Dermis lymphatic vessel endothelial cell (primary cell): ENCODE results near the gene CD4. TPM values are rescaled to one million over a fixed set of nuclear protein-coding genes. Genes with fewer than 3 reads are reported as not detected.

Source experiments
- total RNA-seq: library from RNA; depleted of rRNA; stranded (reverse); fragments of >200 nt; gene quantifications from 2 replicates; pipeline ENCODE4 v1.2.1, GENCODE V29; 2014

Gene CD4
- not detected in 2 replicates for total RNA-seq

DNA sequence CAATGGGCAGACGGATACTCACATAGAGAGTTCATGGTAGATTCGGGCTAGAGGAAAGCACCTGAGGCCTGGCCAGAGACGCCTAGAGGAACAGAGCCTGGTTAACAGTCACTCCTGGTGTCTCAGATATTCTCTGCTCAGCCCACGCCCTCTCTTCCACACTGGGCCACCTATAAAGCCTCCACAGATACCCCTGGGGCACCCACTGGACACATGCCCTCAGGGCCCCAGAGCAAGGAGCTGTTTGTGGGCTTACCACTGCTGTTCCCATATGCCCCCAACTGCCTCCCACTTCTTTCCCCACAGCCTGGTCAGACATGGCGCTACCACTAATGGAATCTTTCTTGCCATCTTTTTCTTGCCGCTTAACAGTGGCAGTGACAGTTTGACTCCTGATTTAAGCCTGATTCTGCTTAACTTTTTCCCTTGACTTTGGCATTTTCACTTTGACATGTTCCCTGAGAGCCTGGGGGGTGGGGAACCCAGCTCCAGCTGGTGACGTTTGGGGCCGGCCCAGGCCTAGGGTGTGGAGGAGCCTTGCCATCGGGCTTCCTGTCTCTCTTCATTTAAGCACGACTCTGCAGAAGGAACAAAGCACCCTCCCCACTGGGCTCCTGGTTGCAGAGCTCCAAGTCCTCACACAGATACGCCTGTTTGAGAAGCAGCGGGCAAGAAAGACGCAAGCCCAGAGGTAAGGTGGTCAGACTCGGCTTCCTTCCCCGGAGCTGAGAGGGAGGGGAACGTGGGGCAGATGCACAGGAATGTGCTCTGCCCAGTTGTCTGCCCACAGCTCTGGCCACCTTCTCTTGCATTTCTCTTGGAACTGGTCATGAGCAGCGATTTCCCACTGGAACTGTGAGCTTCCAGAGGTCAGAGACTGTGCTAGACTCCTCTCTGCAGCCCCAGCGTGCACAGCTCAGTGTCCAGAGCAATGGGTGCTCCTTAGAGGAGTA lies at the start of gene CD4:
Gene CD4, plus strand, starts transcription at position 557 of the 953 bp plus-strand sequence. CDS start 10,611 bp downstream, outside the sequence.

DNA sequence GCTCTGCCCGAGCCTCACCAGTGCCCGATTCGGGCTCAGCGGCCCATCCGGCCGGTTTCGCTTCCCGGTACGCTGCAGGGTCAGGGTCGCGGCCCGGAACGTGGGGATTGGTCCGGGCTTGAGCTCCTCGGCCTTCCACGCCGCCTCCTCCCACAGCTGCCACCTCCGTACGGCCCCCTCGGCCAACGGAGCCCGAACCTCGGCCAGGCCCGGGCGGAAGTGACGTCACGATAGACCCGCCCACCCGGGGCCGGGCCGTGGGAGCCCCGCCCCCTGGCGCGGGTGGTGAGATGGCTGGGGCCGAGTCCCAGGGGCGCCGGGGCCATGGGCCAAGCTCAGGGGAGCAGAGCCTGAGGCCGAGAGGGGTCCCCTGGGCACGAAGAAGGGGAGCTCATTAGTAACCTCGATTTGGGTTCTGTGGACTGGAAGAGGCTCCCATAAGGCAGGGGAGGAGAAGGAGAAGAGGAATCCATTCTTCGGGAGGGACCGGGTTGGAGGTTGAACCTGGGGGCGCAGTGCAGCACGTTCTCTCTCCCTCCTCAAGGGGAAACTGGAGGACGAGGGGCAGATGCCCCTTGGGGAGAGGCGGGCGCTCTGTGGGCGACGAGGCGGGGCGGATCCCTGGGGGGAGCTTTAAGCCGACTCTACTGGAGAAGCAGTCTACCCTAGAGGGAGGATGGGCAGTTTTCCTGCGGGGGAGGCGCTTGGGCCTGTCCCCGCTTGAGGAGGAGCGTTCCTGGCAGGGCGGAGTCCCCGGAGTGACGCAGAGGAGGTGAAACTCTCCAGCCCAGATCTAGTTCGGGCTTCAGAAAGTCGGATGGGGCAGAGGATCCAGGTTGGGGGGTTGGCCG lies 36.2 kb upstream of the CD4 start, which contains the start of gene MLF2:
Gene MLF2, minus strand, starts transcription at position 221 of the 851 bp plus-strand sequence. CDS start 807 bp downstream, outside the sequence.

DNA sequence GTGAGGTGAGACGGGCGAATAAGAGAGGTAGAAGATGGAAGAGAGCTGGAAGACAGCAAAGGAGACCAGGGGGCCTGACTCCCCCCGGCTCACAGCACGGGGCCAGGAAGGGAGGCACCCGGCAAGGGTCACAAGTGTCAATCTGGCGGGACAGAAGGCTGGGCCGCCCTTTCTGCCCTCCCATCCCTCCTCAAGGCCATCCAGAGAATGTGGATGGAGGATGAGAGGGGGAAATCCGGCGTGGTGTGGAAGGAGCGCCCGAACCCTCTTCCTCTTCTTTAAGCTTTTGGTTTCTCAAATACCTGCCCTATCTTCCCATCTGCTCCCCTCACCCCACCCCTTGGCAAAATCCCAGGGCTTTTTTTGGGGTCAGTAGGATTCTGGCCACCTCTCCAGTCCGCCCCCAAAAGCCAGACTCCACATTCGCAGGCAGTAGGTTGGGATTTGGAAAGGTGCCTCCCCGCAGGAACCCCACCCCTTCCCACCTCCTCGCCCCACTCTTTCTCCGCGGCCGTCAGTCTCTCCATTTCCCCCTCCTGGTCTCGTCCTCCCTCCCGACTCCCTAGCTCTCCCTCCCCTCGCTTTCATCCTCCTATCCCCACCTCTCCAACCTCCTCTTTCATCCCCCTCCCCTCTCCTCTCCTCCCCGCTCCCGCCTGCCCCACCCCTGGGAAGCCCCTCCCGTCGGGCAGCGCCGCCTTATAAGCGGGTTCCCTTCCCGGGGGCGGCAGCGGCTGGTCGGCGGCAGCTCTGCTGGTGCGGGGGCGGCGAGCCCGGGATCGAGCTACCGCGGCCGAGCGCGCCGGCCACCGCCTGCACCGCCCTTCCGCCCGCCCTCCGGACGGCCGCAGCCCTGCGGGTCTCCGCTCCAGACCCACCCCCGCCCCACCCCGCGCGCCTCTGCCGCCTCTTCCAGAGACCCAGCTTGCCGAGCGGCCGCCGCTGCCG lies 23.4 kb upstream of the CD4 start, which contains the start of gene PTMS:
Gene PTMS, plus strand, starts transcription at position 730 of the 948 bp plus-strand sequence. CDS start 343 bp downstream, outside the sequence.

GRCh38 chr12:6772331-6772695 lies 17.0 kb upstream of the CD4 start, which contains the start of gene LAG3:
LAG3 (plus strand) TSS chr12:6772520; CDS start chr12:6772853, 333 bp downstream.

GRCh38 chr12:6821591-6822425 lies 32.5 kb downstream of the CD4 start, which contains the start of gene GPR162:
GPR162 (plus strand) TSS chr12:6821821; CDS start chr12:6823899, 2,078 bp downstream.

DNA sequence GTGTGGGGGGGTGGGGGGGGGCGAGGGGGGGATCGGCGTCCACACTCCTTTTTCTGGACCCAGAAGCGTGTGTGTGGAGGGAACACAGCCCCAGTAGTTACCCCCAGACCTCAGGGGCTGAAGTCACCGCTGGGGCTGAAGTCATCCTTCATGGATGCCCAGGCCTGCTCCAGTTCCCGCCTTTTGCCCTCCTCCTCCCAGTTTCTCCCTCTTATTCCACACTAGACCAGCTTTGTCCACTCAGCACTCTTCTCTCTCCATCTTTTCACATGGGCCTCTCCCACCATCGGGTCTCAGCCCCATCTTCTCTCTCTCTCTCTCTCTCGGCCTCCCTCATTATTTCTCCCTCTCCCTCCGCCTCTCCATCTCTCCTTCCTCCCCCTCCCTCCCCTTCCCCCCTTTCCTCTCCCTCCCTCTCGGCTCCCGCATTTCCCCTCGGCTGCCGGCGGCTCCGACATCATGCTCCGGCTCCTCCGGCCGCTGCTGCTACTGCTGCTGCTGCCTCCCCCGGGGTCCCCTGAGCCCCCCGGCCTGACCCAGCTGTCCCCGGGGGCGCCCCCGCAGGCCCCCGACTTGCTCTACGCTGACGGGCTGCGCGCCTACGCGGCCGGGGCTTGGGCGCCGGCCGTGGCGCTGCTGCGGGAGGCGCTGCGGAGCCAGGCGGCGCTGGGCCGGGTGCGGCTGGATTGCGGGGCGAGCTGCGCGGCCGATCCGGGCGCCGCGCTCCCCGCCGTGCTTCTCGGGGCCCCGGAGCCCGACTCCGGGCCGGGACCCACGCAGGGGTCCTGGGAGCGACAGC lies 38.9 kb downstream of the CD4 start, which contains the start of gene P3H3:
Gene P3H3, plus strand, starts transcription at position 426 of the 799 bp plus-strand sequence. Its CDS starts 34 bp downstream, at position 460.

DNA sequence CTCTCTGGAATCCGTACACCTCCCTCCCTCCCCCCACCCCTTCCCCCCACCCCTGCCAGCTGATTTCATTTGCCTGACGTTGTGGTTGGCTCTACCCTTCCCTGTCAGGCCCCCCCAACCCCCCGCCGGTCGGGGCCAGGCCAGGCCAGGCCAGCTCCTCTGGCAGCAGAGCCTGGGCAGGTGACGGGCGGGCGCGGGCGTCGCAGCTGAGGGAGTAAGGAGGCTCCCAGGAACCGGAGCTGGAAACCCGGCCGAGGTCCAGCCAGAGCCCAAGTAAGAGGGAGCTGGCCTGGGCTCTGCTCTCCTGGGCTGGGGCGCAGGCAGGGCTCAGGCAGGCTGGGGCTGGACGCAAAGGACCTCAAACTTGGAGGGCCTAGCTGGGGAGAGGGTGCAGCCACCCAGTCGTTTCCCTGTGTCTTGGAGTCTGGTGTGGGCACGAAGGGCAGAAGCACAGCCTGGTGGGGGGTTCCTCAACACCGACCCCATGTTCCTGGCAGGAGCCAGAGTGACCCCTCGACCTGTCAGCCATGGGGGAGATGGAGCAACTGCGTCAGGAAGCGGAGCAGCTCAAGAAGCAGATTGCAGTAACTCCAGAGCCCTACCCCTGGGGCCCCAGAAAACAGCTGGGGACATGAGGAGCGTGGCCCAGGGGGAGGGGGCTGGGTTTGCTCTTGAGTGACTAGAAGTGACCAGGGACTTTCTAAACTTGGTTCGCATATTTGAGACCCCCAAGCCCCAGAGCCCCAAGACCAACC lies 51.6 kb downstream of the CD4 start, which contains the start of gene GNB3:
Gene GNB3, plus strand, starts transcription at position 165 of the 755 bp plus-strand sequence. Its CDS starts 363 bp downstream, at position 528.

DNA sequence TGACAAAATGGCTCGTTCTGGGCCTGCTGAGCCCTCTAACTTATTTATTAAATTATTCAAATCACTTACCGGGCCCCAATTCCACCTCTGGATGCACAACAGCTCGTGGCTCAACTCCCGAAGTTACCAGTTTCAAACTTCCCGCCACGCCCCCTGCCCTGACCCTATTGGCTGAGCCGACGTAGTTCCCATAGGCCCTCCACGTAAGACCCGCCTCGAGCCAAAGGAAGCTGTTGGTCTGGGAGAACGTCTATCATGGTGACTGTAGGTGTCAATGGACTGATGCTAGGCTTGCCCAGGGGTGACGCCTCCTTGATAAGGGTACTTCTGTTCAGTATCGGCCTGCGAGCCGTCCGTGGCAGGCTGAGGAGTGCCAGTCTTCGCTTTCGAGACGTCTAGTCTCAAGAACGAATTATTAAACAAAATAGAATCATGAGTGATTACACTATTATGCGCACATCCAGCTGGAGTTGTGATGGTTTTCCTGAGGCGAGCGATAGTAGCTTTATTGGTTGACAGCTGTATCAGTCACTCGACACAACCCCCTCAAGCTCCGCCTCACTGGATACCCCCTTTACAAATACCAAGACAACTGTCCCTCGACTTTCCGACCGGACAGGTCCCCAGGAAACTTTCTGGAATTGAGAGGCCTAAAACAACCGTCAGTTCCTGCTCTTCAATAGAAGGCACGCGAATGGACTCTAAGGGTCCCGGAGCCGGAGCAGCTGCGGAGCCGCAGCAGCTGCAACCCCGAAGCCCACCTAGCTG lies 62.0 kb downstream of the CD4 start, which contains the start of gene CDCA3:
Gene CDCA3, minus strand, starts transcription at position 134 of the 768 bp plus-strand sequence. CDS start 334 bp downstream, outside the sequence.

DNA sequence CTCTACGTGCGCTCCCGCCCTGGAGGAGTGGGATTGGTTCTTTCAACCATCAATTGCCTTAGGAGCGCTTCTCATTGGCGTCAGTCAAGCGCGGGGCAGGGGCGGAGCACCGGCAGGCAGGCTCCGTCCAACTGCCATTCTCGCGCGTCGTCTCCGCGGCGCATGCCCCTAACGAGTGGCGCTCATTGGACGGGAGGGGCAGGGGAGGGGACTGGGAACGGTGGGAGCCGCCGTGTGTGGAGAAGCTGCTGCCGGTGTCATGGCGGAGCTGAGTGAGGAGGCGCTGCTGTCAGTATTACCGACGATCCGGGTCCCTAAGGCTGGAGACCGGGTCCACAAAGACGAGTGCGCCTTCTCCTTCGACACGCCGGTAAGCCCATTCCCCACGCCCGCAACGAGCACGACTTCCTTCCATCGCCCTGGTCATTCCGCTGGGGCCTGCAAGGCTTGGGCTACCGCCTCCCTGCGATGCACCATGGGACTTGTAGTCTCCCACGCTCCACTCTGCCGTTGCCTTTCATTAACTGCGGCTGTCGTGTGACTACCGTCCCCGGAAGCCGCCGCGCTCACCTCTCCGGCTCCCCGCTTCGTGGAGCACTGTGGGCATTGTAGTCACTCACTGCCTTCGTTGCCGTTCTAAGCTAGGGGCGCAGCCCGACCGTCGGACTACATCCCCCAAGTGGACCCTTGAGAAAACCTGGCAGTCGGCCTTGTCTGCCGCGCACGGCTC lies 62.8 kb downstream of the CD4 start, which contains the start of gene USP5:
Gene USP5, plus strand, starts transcription at position 230 of the 730 bp plus-strand sequence. Its CDS starts 30 bp downstream, at position 260.

DNA sequence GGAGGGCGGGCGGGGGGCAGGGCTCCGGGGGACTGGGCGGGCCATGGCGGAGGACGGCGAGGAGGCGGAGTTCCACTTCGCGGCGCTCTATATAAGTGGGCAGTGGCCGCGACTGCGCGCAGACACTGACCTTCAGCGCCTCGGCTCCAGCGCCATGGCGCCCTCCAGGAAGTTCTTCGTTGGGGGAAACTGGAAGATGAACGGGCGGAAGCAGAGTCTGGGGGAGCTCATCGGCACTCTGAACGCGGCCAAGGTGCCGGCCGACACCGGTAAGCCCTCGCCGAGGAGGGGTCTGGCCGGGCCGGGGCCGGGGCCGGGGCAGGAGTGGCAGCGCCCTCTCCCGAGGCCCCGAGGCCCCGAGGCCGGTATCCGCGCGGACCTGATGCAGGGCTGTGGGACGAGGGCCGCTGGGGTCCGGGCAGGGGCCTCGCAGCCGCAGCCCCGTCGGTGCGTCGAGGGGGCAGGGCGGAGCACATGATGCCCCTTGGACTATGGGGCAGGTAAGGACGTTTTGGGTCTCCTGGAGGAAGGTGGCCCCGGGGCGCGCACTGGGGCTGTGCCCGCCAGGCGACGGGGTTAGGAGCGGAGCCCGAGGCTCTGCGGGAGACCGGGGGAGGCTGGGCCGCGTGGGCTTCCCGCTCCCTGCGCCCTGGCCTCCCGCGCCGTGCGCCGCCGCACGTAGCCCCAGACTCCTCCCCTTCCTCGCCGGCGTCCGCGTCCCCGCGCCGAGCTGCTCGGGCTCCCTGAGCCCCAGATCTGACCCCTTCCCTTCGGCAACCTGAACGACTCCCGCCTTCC lies 78.3 kb downstream of the CD4 start, which contains the start of gene TPI1:
Gene TPI1, plus strand, starts transcription at position 119 of the 798 bp plus-strand sequence. Its CDS starts 36 bp downstream, at position 155.

Other genes with a start within 250 kb of the CD4 start
- 9.7 and 11.3 TPM in 2 replicates for gene IFFO1, start 233.5 kb upstream of the CD4 start, total RNA-seq
- gene NOP2, start 221.2 kb upstream of the CD4 start, total RNA-seq, result 8.7 and 13.8 TPM in 2 replicates
- 201 and 235 TPM in 2 replicates for gene CHD4, start 182.1 kb upstream of the CD4 start, total RNA-seq
- under 0.01 TPM in 1 of 2 replicates, not detected in the other for gene LPAR5, start 153.6 kb upstream of the CD4 start, total RNA-seq
- gene ACRBP, start 142.1 kb upstream of the CD4 start, total RNA-seq, result 0.33 and 0.43 TPM in 2 replicates
- gene ING4, start 126.4 kb upstream of the CD4 start, total RNA-seq, result 48.1 and 53.3 TPM in 2 replicates
- gene ZNF384, start 100.2 kb upstream of the CD4 start, total RNA-seq, result 7.8 and 8.0 TPM in 2 replicates
- gene PIANP, start 88.7 kb upstream of the CD4 start, total RNA-seq, result not detected in 2 replicates
- 43.1 and 45.3 TPM in 2 replicates for gene COPS7A, start 65.5 kb upstream of the CD4 start, total RNA-seq
- 68.2 and 71.3 TPM in 2 replicates for gene MLF2, start 36.4 kb upstream of the CD4 start, total RNA-seq
- 46.1 and 57.2 TPM in 2 replicates for gene PTMS, start 23.2 kb upstream of the CD4 start, total RNA-seq
- 0.09 and 0.22 TPM in 2 replicates for gene LAG3, start 17.0 kb upstream of the CD4 start, total RNA-seq
- gene GPR162, start 32.3 kb downstream of the CD4 start, total RNA-seq, result 0.09 and 0.22 TPM in 2 replicates
- 10.2 and 10.9 TPM in 2 replicates for gene P3H3, start 38.9 kb downstream of the CD4 start, total RNA-seq
- 0.11 and 0.26 TPM in 2 replicates for gene GNB3, start 51.4 kb downstream of the CD4 start, total RNA-seq
- 2.7 and 3.4 TPM in 2 replicates for gene CDCA3, start 61.8 kb downstream of the CD4 start, total RNA-seq
- 69.3 and 72.1 TPM in 2 replicates for gene USP5, start 62.6 kb downstream of the CD4 start, total RNA-seq
- 630 and 802 TPM in 2 replicates for gene TPI1, start 78.0 kb downstream of the CD4 start, total RNA-seq
- 3.4 and 4.2 TPM in 2 replicates for gene SPSB2, start 83.8 kb downstream of the CD4 start, total RNA-seq
- 2.0 and 3.8 TPM in 2 replicates for gene LRRC23, start 115.3 kb downstream of the CD4 start, total RNA-seq
- gene ENO2, start 125.1 kb downstream of the CD4 start, total RNA-seq, result 0.60 and 1.1 TPM in 2 replicates
- gene ATN1, start 138.4 kb downstream of the CD4 start, total RNA-seq, result 5.5 and 5.8 TPM in 2 replicates
- gene RNU7-1, start 154.3 kb downstream of the CD4 start, total RNA-seq, result not detected in 2 replicates
- 163 and 168 TPM in 2 replicates for gene C12orf57, start 154.5 kb downstream of the CD4 start, total RNA-seq
- gene PTPN6, start 161.8 kb downstream of the CD4 start, total RNA-seq, result 3.3 and 3.5 TPM in 2 replicates
- gene PHB2, start 181.1 kb downstream of the CD4 start, total RNA-seq, result 147 and 175 TPM in 2 replicates
- 26.4 and 33.7 TPM in 2 replicates for gene EMG1, start 181.4 kb downstream of the CD4 start, total RNA-seq
- gene LPCAT3, start 228.9 kb downstream of the CD4 start, total RNA-seq, result 9.4 and 10.8 TPM in 2 replicates